SK-N-SH (cell line): Measurements from ENCODE around the gene ACVRL1.

ENCODE experiments used
- CTCF ChIP-seq: fragments of 200-600 bp; sonication (generic); IDR thresholded peaks from 2 replicates; pipeline ENCODE4 v1.6.1; 2017; ENCODE audit warnings: antibody characterized with exemption, mild to moderate bottlenecking, moderate library complexity
- ELF1 ChIP-seq: IDR thresholded peaks from 2 replicates; pipeline ENCODE4 v1.4.0; 2012
- MAX ChIP-seq: IDR thresholded peaks from 2 replicates; pipeline ENCODE4 v1.4.0; 2012; ENCODE audit warnings: low read depth
- MEF2A ChIP-seq: IDR thresholded peaks from 2 replicates; pipeline ENCODE4 v1.4.0; 2012; ENCODE audit warnings: low read depth, borderline replicate concordance
- POLR2AphosphoS5 ChIP-seq: IDR thresholded peaks from 2 replicates; pipeline ENCODE4 v1.6.1; 2012; ENCODE audit warnings: low read depth, low read length
- SMC3 ChIP-seq: IDR thresholded peaks from 2 replicates; pipeline ENCODE4 v1.6.1; 2012; ENCODE audit warnings: low read depth, low read length, improper control_type of control experiment

- TF ChIP-seq MAX (no peak), POLR2AphosphoS5 (no peak), CTCF (no peak), MEF2A (no peak), ELF1 (no peak), SMC3 (no peak)
Observed at GRCh38 chr12:51865757-51866270, 41.5 kb upstream of the ACVRL1 start.
